ENCODE measurements around the gene SERPING1. TPM values are rescaled to one million over a fixed set of nuclear protein-coding genes. Genes with fewer than 3 reads are reported as not detected.

Gene SERPING1
- polyA plus RNA-seq, 1 of the 3 experiments (the other 2 are of a cell fraction): 4.5 TPM

GRCh38 chr11:57641011-57641807, 43.7 kb downstream of the SERPING1 start (continued):
- TF ChIP-seq CTCF (IDR thresholded peaks at IDR 0.05) (peak; percentile 61), YY1 (IDR thresholded peaks at IDR 0.05; ENCODE audit: low read depth) (no peak), MXI1 (IDR thresholded peaks at IDR 0.05; ENCODE audit: low read depth, low read length) (no peak), FOXJ3 (CRISPR knock-in tag; IDR thresholded peaks at IDR 0.05) (no peak), POLR2AphosphoS5 (IDR thresholded peaks at IDR 0.05; ENCODE audit: low read depth, low read length) (no peak), EP300 (IDR thresholded peaks at IDR 0.05; ENCODE audit: borderline replicate concordance in 1 of 2, low read depth in 1 of 2, low read length in 1 of 2) (no peak)
- TF ChIP-seq, protein P1, sequence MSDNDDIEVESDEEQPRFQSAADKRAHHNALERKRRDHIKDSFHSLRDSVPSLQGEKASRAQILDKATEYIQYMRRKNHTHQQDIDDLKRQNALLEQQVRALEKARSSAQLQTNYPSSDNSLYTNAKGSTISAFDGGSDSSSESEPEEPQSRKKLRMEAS (IDR thresholded peaks at IDR 0.05; ENCODE audit: low read depth): no peak
- TF ChIP-seq, protein P2, sequence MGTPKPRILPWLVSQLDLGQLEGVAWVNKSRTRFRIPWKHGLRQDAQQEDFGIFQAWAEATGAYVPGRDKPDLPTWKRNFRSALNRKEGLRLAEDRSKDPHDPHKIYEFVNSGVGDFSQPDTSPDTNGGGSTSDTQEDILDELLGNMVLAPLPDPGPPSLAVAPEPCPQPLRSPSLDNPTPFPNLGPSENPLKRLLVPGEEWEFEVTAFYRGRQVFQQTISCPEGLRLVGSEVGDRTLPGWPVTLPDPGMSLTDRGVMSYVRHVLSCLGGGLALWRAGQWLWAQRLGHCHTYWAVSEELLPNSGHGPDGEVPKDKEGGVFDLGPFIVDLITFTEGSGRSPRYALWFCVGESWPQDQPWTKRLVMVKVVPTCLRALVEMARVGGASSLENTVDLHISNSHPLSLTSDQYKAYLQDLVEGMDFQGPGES (IDR thresholded peaks at IDR 0.05; ENCODE audit: low read depth, low read length): no peak

GRCh38 chr11:57643802-57644201, 46.3 kb downstream of the SERPING1 start:
- H3K4me3 ChIP-seq (ENCODE audit: low read depth in 2 of 2, low read length in 1 of 2): no peak overlapping the region
- H3K27ac ChIP-seq (ENCODE audit: low read depth in 2 of 2, low read length in 1 of 2): no peak overlapping the region
- peaks cover 30 to 31% of the 10 kb centered on the region in 2 experiments; a peak in 3 of 4 replicates for H3K4me1 ChIP-seq (ENCODE audit: control insufficient read depth in 1 of 2, insufficient read depth in 2 of 2, low read depth in 1 of 2, low read length in 1 of 2)

More at GRCh38 chr11:57643802-57644201, 46.3 kb downstream of the SERPING1 start:
- POLR2A ChIA-PET: interaction anchor here (0.6 kb wide), 1 partner anchor 11 kb away, joined by 3 read pairs; no protein-coding TSS in a partner anchor
- Histone ChIP-seq H3K79me2 (ENCODE audit: insufficient read depth) (peaks cover 45% of the 10 kb centered on the region), H3K9me3 (no peaks in the 10 kb centered on the region), H3K9me2 (no peaks in the 10 kb centered on the region), H3K27me3 (ENCODE audit: insufficient read depth) (no peaks in the 10 kb centered on the region), H3K4me2 (no peak overlapping the region), H3K36me3 (replicated peaks in 1 of 2; ENCODE audit: control insufficient read depth in 1 of 2, insufficient read depth in 2 of 2, low read length in 1 of 2) (peaks cover 3 to 4% of the 10 kb centered on the region in 2 experiments), H2AFZ (ENCODE audit: low read depth) (no peak overlapping the region), H3K9ac (no peak overlapping the region), H3F3A (replicated peaks; ENCODE audit: insufficient read depth) (peaks cover 18% of the 10 kb centered on the region), H4K20me1 (ENCODE audit: insufficient read depth) (peaks cover 55% of the 10 kb centered on the region)
- CTCF ChIA-PET: interaction anchor here (0.6 to 17.7 kb wide), 37 partner anchors 10 to 259 kb away, joined by 3 to 326 read pairs (median 6); partner anchors contain the start of genes CLP1, RTN4RL2 and UBE2L6
- DNase-seq: no peak
- 90% methylated on average over 3 of the region's 3 CpGs for WGBS (ENCODE audit: low lambda C conversion rate)
- TF ChIP-seq RFX5 (IDR thresholded peaks at IDR 0.05; ENCODE audit: low read length) (no peak), EP300 (IDR thresholded peaks at IDR 0.05; ENCODE audit: borderline replicate concordance in 1 of 2, low read depth in 1 of 2, low read length in 1 of 2) (no peak), CTCF (IDR thresholded peaks at IDR 0.05) (no peak), YY1 (IDR thresholded peaks at IDR 0.05; ENCODE audit: low read depth) (no peak), NRF1 (IDR thresholded peaks at IDR 0.05; ENCODE audit: low read depth, low read length) (no peak), RCOR1 (IDR thresholded peaks at IDR 0.05; ENCODE audit: low read length) (no peak), GABPA (IDR thresholded peaks at IDR 0.05; ENCODE audit: low read depth) (no peak), ELF1 (IDR thresholded peaks at IDR 0.05) (no peak), FOXM1 (IDR thresholded peaks at IDR 0.05; ENCODE audit: low read depth) (no peak), MXI1 (IDR thresholded peaks at IDR 0.05; ENCODE audit: low read depth, low read length) (no peak), PBX3 (IDR thresholded peaks at IDR 0.05) (no peak), RAD21 (IDR thresholded peaks at IDR 0.05; ENCODE audit: low read length) (no peak), FOSL2 (IDR thresholded peaks at IDR 0.05; ENCODE audit: borderline replicate concordance, low read depth) (no peak), SIN3A (IDR thresholded peaks at IDR 0.05; ENCODE audit: borderline replicate concordance, low read depth, low read length) (no peak), POLR2AphosphoS5 (IDR thresholded peaks at IDR 0.05; ENCODE audit: low read depth, low read length) (no peak), TCF12 (IDR thresholded peaks at IDR 0.05) (no peak)
